WI38 (cell line): ENCODE results near the gene S100A2.
"Not testable (repeated sequence)": the region's sequence is repeated elsewhere in the genome, so short reads cannot be mapped to it uniquely, and the experiment has no call there.

ENCODE experiments used
- H3K4me3 ChIP-seq: 2 replicates; pipeline ENCODE4 v1.5.1; 2011; ENCODE audit warnings: low read depth, mild to moderate bottlenecking, control low read depth, low read length
- CTCF ChIP-seq: IDR thresholded peaks from 2 replicates; pipeline ENCODE4 v1.5.1; 2012; ENCODE audit warnings: low read depth, mild to moderate bottlenecking, control low read depth, low read length

S100A2 gene

GRCh38 chr1:153563991-153564390, 1.7 kb downstream of the S100A2 start:
- no peak for TF ChIP-seq CTCF
- no peak overlapping the region for H3K4me3 ChIP-seq

- no peak for TF ChIP-seq CTCF
- no peak overlapping the region for H3K4me3 ChIP-seq
These were observed 2.2 kb downstream of the S100A2 start for GRCh38 chr1:153563483-153563901.

GRCh38 chr1:153562021-153562420, 3.6 kb downstream of the S100A2 start:
- H3K4me3 ChIP-seq, result not testable (repeated sequence)

GRCh38 chr1:153561466-153561985, 4.1 kb downstream of the S100A2 start:
- no peak for TF ChIP-seq CTCF
- H3K4me3 ChIP-seq, result no peak overlapping the region

- no peak for TF ChIP-seq CTCF
- H3K4me3 ChIP-seq, result no peak overlapping the region
These were observed 4.7 kb downstream of the S100A2 start for GRCh38 chr1:153560771-153561465.

GRCh38 chr1:153560241-153560640, 5.4 kb downstream of the S100A2 start:
- H3K4me3 ChIP-seq, result no peak overlapping the region
- TF ChIP-seq CTCF, result no peak

- TF ChIP-seq CTCF, result no peak
- no peak overlapping the region for H3K4me3 ChIP-seq
These were observed 7.8 kb downstream of the S100A2 start for GRCh38 chr1:153557877-153558276.

- no peak for TF ChIP-seq CTCF
- no peak overlapping the region for H3K4me3 ChIP-seq
These were observed 9.3 kb downstream of the S100A2 start for GRCh38 chr1:153556348-153556747.
